ENCODE data around the gene SAP30L. TPM values are rescaled to one million over a fixed set of nuclear protein-coding genes. Genes with fewer than 3 reads are reported as not detected.

Gene SAP30L
- total RNA-seq, 1 experiment from 2014 or later = 45.9 TPM

DNA sequence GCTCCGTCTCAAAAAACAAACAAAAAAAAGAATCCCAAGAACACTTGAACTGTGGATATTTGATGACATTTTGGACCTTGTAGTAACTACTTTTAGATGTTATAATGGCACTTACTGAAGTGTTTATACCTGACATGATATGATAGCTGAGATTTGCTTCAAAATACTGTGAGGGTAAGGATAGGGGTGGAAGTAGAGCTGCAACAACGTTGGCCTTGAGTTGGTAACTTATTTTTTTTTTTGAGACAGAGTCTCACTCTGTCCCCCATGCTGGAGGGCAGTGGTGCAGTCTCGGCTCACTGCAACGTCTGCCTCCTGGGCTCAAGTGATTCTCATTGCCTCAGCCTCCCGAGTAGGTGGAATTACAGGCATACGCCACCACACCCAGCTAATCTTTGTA lies 30.7 kb upstream of the SAP30L start:
- H3K4me3 Mint-ChIP-seq (ENCODE audit: unreplicated experiment) = no peak overlapping the region
- H3K4me1 Mint-ChIP-seq (ENCODE audit: insufficient read depth, unreplicated experiment) = no peaks in the 10 kb centered on the region
- no peaks in the 10 kb centered on the region for H3K27me3 Mint-ChIP-seq (ENCODE audit: insufficient read depth, unreplicated experiment)
- ChIA-PET POLR2A (interaction anchor here (1.0 to 1.5 kb wide), 3 partner anchors 31 to 236 kb away, joined by 3 to 4 read pairs (median 3); partner anchors contain the start of gene SAP30L), CTCF (interaction anchor here (0.6 to 4.4 kb wide), 5 partner anchors 8 to 918 kb away, joined by 3 to 36 read pairs (median 4); no protein-coding TSS in a partner anchor)
- TF ChIP-seq, protein P1, sequence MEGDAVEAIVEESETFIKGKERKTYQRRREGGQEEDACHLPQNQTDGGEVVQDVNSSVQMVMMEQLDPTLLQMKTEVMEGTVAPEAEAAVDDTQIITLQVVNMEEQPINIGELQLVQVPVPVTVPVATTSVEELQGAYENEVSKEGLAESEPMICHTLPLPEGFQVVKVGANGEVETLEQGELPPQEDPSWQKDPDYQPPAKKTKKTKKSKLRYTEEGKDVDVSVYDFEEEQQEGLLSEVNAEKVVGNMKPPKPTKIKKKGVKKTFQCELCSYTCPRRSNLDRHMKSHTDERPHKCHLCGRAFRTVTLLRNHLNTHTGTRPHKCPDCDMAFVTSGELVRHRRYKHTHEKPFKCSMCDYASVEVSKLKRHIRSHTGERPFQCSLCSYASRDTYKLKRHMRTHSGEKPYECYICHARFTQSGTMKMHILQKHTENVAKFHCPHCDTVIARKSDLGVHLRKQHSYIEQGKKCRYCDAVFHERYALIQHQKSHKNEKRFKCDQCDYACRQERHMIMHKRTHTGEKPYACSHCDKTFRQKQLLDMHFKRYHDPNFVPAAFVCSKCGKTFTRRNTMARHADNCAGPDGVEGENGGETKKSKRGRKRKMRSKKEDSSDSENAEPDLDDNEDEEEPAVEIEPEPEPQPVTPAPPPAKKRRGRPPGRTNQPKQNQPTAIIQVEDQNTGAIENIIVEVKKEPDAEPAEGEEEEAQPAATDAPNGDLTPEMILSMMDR (IDR thresholded peaks at IDR 0.05; ENCODE audit: unreplicated experiment) = no peak
- no peak for DNase-seq (ENCODE audit: unreplicated experiment)
- H3K27ac Mint-ChIP-seq (ENCODE audit: low read depth, unreplicated experiment) = no peak overlapping the region
- peaks cover 16% of the 10 kb centered on the region for H3K36me3 Mint-ChIP-seq (ENCODE audit: insufficient read depth, unreplicated experiment)
- intact Hi-C loops (cut with micrococcal nuclease) = no loop called here
- H3K9me3 Mint-ChIP-seq (ENCODE audit: unreplicated experiment) = no peaks in the 10 kb centered on the region
- BruUV-seq (replicated peaks) = no TSS peak

DNA sequence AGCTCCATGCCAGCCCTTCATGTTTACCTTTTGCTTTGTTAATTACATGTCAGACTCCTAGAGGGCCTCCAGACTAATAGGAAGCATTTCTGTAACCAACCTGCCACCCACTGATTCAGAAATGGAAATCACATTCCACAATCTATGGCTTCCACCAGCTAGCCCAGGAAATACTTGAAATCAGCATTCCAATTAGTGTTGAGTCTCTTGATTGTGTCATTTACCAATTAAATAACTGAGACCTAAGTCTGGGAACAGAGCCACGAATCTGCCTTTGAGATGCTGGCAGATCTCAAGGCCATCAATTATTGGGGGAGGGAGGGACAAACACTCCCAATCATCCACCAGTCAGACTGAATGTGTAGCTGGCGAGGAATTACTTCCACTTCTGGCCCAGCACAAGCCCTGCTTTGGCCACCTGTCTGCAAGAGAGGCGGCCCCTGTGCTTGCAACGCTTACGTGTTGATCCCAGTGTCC lies 27.4 kb upstream of the SAP30L start:
- intact Hi-C loops (cut with micrococcal nuclease) = no loop called here
- no peak overlapping the region for H3K4me3 Mint-ChIP-seq (ENCODE audit: unreplicated experiment)
- no peak overlapping the region for H3K27ac Mint-ChIP-seq (ENCODE audit: low read depth, unreplicated experiment)
- ChIA-PET CTCF (interaction anchor here (0.7 to 4.4 kb wide), 4 partner anchors 11 to 345 kb away, joined by 3 to 36 read pairs (median 6); no protein-coding TSS in a partner anchor), POLR2A (interaction anchor here (0.6 kb wide), 1 partner anchor 39 kb away, joined by 4 read pairs; no protein-coding TSS in a partner anchor)
- H3K9me3 Mint-ChIP-seq (ENCODE audit: unreplicated experiment) = peaks cover 14% of the 10 kb centered on the region
- H3K36me3 Mint-ChIP-seq (ENCODE audit: insufficient read depth, unreplicated experiment) = peaks cover 20% of the 10 kb centered on the region
- H3K4me1 Mint-ChIP-seq (ENCODE audit: insufficient read depth, unreplicated experiment) = no peaks in the 10 kb centered on the region
- TSS peak; percentile 26 for BruUV-seq (replicated peaks)
- DNase-seq (ENCODE audit: unreplicated experiment) = no peak
- TF ChIP-seq, protein P1 (IDR thresholded peaks at IDR 0.05; ENCODE audit: unreplicated experiment) = no peak
- H3K27me3 Mint-ChIP-seq (ENCODE audit: insufficient read depth, unreplicated experiment) = no peaks in the 10 kb centered on the region

DNA sequence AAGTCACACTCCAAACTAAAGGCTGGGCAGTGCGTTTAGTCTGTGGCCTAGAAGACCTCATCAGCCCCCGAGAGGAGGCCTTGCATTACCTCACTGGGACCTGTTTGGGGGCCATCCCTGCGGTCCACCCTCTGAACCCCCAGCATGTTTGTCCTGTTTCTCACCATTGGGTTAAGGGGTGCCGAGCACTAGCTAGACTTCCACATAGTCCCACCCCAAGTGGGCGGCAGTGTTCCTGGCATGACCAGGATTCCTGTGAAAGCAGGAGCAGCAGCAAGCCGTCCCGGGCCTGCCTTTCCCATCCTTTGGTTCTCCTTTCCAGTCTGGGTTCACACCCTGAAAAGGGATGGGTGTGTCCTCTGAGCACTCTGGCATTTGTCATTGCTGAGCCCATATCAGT lies 26.6 kb upstream of the SAP30L start:
- no peak overlapping the region for H3K27ac Mint-ChIP-seq (ENCODE audit: low read depth, unreplicated experiment)
- intact Hi-C loops (cut with micrococcal nuclease) = no loop called here

DNA sequence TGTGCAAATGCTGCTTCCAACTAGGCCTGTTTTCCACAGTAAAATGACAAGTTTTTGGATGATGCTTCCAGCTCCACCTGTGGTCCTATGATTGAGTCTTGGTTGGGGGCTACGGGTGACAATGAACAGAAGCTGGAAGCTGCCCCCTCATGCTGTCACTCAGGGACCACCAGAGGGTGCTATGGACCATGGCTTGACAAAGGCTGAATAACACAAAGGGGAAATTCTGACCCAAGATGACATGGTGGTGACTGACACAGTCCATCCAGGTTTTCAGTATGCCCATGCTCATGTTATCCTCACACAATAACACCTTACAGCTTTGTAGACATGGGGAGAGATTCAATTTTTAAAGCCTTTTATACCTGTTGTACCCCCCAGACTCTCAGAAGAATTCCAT lies 23.9 kb upstream of the SAP30L start:
- Mint-ChIP-seq H3K27me3 (ENCODE audit: insufficient read depth, unreplicated experiment) (no peaks in the 10 kb centered on the region), H3K9me3 (ENCODE audit: unreplicated experiment) (peaks cover 26% of the 10 kb centered on the region), H3K4me1 (ENCODE audit: insufficient read depth, unreplicated experiment) (no peaks in the 10 kb centered on the region), H3K27ac (ENCODE audit: low read depth, unreplicated experiment) (no peak overlapping the region), H3K36me3 (ENCODE audit: insufficient read depth, unreplicated experiment) (peaks cover 30% of the 10 kb centered on the region), H3K4me3 (ENCODE audit: unreplicated experiment) (no peak overlapping the region)
- DNase-seq (ENCODE audit: unreplicated experiment) = peak; percentile 45
- no TSS peak for BruUV-seq (replicated peaks)
- TF ChIP-seq, protein P1 (IDR thresholded peaks at IDR 0.05; ENCODE audit: unreplicated experiment) = peak; percentile 24
- ChIA-PET POLR2A (interaction anchor here (0.7 to 1.9 kb wide), 6 partner anchors 10 to 820 kb away, joined by 3 to 8 read pairs (median 4); no protein-coding TSS in a partner anchor), CTCF (interaction anchor here (0.7 to 6.9 kb wide), 16 partner anchors 10 to 380 kb away, joined by 3 to 65 read pairs (median 6); no protein-coding TSS in a partner anchor)
- intact Hi-C loops (cut with micrococcal nuclease) = loop anchor here (1.0 kb wide), 2 partner anchors 188 to 218 kb away; no protein-coding TSS in a partner anchor

More for the DNA sequence above, 26.6 kb upstream of the SAP30L start:
- no peak for DNase-seq (ENCODE audit: unreplicated experiment)
- Mint-ChIP-seq H3K9me3 (ENCODE audit: unreplicated experiment) (peaks cover 22% of the 10 kb centered on the region), H3K4me1 (ENCODE audit: insufficient read depth, unreplicated experiment) (no peaks in the 10 kb centered on the region), H3K27me3 (ENCODE audit: insufficient read depth, unreplicated experiment) (no peaks in the 10 kb centered on the region), H3K36me3 (ENCODE audit: insufficient read depth, unreplicated experiment) (peaks cover 24% of the 10 kb centered on the region), H3K4me3 (ENCODE audit: unreplicated experiment) (no peak overlapping the region)
- no TSS peak for BruUV-seq (replicated peaks)
- TF ChIP-seq, protein P1 (IDR thresholded peaks at IDR 0.05; ENCODE audit: unreplicated experiment) = no peak
- POLR2A ChIA-PET = no interaction called here
- CTCF ChIA-PET = interaction anchor here (0.7 kb wide), 1 partner anchor 53 kb away, joined by 4 read pairs; no protein-coding TSS in a partner anchor
